Smooth muscle cell (in vitro differentiated cells): ENCODE data around the gene ARHGAP24. TPM values are rescaled to one million over a fixed set of nuclear protein-coding genes. Genes with fewer than 3 reads are reported as not detected.

Experiments used
- DNase-seq: peaks from one replicate; lab custom pipeline; 2025; ENCODE audit not compliant: unreplicated experiment; lab: John Stamatoyannopoulos, UW
- H2AFZ ChIP-seq: fragments of 200-600 bp; sonication (generic); 2 replicates; pipeline ENCODE4 v1.6.0; 2016; ENCODE audit warnings: antibody characterized with exemption, low read depth, mild to moderate bottlenecking
- H3F3A ChIP-seq: fragments of 200-600 bp; sonication (generic); 2 replicates; pipeline ENCODE4 v1.6.0; 2017; ENCODE audit warnings: antibody characterized with exemption, low read depth
- H3K27ac ChIP-seq: fragments of 200-600 bp; sonication (generic); 2 replicates; pipeline ENCODE4 v1.5.1; 2016; ENCODE audit warnings: low read depth, mild to moderate bottlenecking
- H3K27me3 ChIP-seq: fragments of 200-600 bp; sonication (generic); 2 replicates; pipeline ENCODE4 v1.6.1; 2016; ENCODE audit warnings: low read depth, mild to moderate bottlenecking
- H3K36me3 ChIP-seq: fragments of 200-600 bp; sonication (generic); 2 replicates; pipeline ENCODE4 v1.5.1; 2016; ENCODE audit warnings: low read depth
- H3K4me1 ChIP-seq: fragments of 200-600 bp; sonication (generic); 2 replicates; pipeline ENCODE4 v1.5.1; 2016; ENCODE audit warnings: low read depth
- H3K4me2 ChIP-seq: fragments of 200-600 bp; sonication (generic); 2 replicates; pipeline ENCODE4 v1.6.0; 2016; ENCODE audit warnings: mild to moderate bottlenecking
- H3K4me3 ChIP-seq: fragments of 200-600 bp; sonication (generic); 2 replicates; pipeline ENCODE4 v1.5.1; 2016; ENCODE audit warnings: mild to moderate bottlenecking
- H3K79me2 ChIP-seq: fragments of 200-600 bp; sonication (generic); 2 replicates; pipeline ENCODE4 v1.6.0; 2016; ENCODE audit warnings: low read depth, mild to moderate bottlenecking
- H3K9ac ChIP-seq: fragments of 200-600 bp; sonication (generic); 2 replicates; pipeline ENCODE4 v1.6.0; 2016; ENCODE audit warnings: low read depth
- H3K9me3 ChIP-seq: fragments of 200-600 bp; sonication (generic); replicated peaks from 2 replicates; pipeline ENCODE4 v1.5.1; 2016; ENCODE audit warnings: low read depth
- H4K20me1 ChIP-seq: fragments of 200-600 bp; sonication (generic); 2 replicates; pipeline ENCODE4 v1.6.0; 2016; ENCODE audit warnings: low read depth
- WGBS: methylation state at CpG from one replicate; pipeline ENCODE4 v1.1.7; 2016; ENCODE audit warnings: low lambda C conversion rate; 5-methylcytosine and 5-hydroxymethylcytosine counted together
- polyA plus RNA-seq: library from polyadenylated mRNA; unstranded; fragments of >200 nt; fragmentation: Nextera tagmentation; extraction: Ambion mirVana; gene quantifications from 2 replicates; pipeline ENCODE4 v1.2.1, GENCODE V29; 2016
- total RNA-seq: library from RNA; depleted of rRNA; stranded (reverse); fragments of >200 nt; gene quantifications from 2 replicates; pipeline ENCODE4 v1.2.3, GENCODE V29; 2014
- TF ChIP-seq, protein P1 (sequence below): fragments of 200-600 bp; sonication (generic); IDR thresholded peaks from 2 replicates; pipeline ENCODE4 v1.5.1; 2017; ENCODE audit warnings: borderline replicate concordance, mild to moderate bottlenecking, antibody characterized with exemption; ENCODE audit not compliant: insufficient read depth, poor library complexity, severe bottlenecking

Gene ARHGAP24
- total and polyA plus RNA-seq, 2 experiments from 2014 or later: 4.9 to 18.2 TPM

- no peaks in the 10 kb centered on the region for H3K79me2 ChIP-seq
- no peaks in the 10 kb centered on the region for H3K36me3 ChIP-seq
- no peaks in the 10 kb centered on the region for H3K4me1 ChIP-seq
- no peak overlapping the region for H3K4me3 ChIP-seq
- no peak overlapping the region for H3K4me2 ChIP-seq
- no peak overlapping the region for H3K9ac ChIP-seq
- no peak overlapping the region for H2AFZ ChIP-seq
- H3K9me3 ChIP-seq: no peaks in the 10 kb centered on the region
- H3K27ac ChIP-seq: no peak overlapping the region
- TF ChIP-seq, protein P1, sequence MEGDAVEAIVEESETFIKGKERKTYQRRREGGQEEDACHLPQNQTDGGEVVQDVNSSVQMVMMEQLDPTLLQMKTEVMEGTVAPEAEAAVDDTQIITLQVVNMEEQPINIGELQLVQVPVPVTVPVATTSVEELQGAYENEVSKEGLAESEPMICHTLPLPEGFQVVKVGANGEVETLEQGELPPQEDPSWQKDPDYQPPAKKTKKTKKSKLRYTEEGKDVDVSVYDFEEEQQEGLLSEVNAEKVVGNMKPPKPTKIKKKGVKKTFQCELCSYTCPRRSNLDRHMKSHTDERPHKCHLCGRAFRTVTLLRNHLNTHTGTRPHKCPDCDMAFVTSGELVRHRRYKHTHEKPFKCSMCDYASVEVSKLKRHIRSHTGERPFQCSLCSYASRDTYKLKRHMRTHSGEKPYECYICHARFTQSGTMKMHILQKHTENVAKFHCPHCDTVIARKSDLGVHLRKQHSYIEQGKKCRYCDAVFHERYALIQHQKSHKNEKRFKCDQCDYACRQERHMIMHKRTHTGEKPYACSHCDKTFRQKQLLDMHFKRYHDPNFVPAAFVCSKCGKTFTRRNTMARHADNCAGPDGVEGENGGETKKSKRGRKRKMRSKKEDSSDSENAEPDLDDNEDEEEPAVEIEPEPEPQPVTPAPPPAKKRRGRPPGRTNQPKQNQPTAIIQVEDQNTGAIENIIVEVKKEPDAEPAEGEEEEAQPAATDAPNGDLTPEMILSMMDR: no peak
- no peaks in the 10 kb centered on the region for H3K27me3 ChIP-seq
- no peak for DNase-seq
- no peaks in the 10 kb centered on the region for H4K20me1 ChIP-seq
- H3F3A ChIP-seq: no peaks in the 10 kb centered on the region
- WGBS: 68% methylated on average over 5 of the region's 5 CpGs
Measured at GRCh38 chr4:85676850-85677590, 202.1 kb downstream of the ARHGAP24 start.

GRCh38 chr4:85681221-85681657 lies 206.3 kb downstream of the ARHGAP24 start:
- Histone ChIP-seq H3K9ac (no peak overlapping the region), H3K9me3 (no peaks in the 10 kb centered on the region), H3K4me1 (no peaks in the 10 kb centered on the region), H3K27me3 (no peaks in the 10 kb centered on the region), H3K79me2 (no peaks in the 10 kb centered on the region), H2AFZ (no peak overlapping the region), H3K4me2 (no peak overlapping the region), H3F3A (no peaks in the 10 kb centered on the region), H3K27ac (peak overlapping the region; percentile 14), H3K36me3 (no peaks in the 10 kb centered on the region), H4K20me1 (no peaks in the 10 kb centered on the region), H3K4me3 (no peak overlapping the region)
- DNase-seq: no peak
- WGBS: 52% methylated on average over 2 of the region's 2 CpGs
- TF ChIP-seq, protein P1: no peak

GRCh38 chr4:85681921-85682320 lies 207.0 kb downstream of the ARHGAP24 start:
- Histone ChIP-seq H3K9me3 (no peaks in the 10 kb centered on the region), H2AFZ (no peak overlapping the region), H3K79me2 (no peaks in the 10 kb centered on the region), H4K20me1 (no peaks in the 10 kb centered on the region), H3K4me1 (no peaks in the 10 kb centered on the region), H3K4me3 (no peak overlapping the region), H3K27ac (peak overlapping the region; percentile 14), H3K27me3 (no peaks in the 10 kb centered on the region), H3K4me2 (no peak overlapping the region), H3K36me3 (no peaks in the 10 kb centered on the region), H3F3A (no peaks in the 10 kb centered on the region), H3K9ac (no peak overlapping the region)
- DNase-seq: no peak
- TF ChIP-seq, protein P1: no peak
- 94% methylated on average over 3 of the region's 3 CpGs for whole genome bisulfite sequencing

DNA sequence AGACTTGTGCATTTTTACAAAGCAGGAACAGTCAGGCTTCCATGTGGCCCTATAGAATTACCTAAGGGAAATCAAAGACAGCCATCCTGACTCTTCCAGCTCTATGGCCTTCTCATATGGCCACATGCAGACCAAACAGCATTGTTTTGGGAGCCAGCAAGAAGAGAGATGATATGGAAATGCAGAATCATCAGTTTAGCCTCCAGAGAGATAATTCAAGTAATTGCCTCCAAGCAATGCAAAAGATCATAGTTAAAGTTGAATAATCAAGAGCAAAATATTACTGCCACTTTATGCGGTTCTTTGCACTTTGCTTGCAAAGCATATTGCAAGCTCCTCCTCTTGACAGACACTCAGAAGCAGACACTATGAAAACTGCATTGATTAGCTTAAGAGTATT lies 207.4 kb downstream of the ARHGAP24 start:
- H2AFZ ChIP-seq: no peak overlapping the region
- H3K27ac ChIP-seq: no peak overlapping the region
- no peak for DNase-seq
- no peak overlapping the region for H3K4me2 ChIP-seq
- no peak overlapping the region for H3K4me3 ChIP-seq
- no peak overlapping the region for H3K9ac ChIP-seq
- no peaks in the 10 kb centered on the region for H3K9me3 ChIP-seq
- H3K79me2 ChIP-seq: no peaks in the 10 kb centered on the region
- H3F3A ChIP-seq: no peaks in the 10 kb centered on the region
- no peaks in the 10 kb centered on the region for H3K4me1 ChIP-seq
- no peaks in the 10 kb centered on the region for H3K36me3 ChIP-seq
- H4K20me1 ChIP-seq: no peaks in the 10 kb centered on the region
- H3K27me3 ChIP-seq: no peaks in the 10 kb centered on the region
- TF ChIP-seq, protein P1: no peak
- WGBS: 95% methylated on average over 1 of the region's 1 CpG
